ENCODE measurements around the gene IMMP2L.
"Not testable (repeated sequence)": the region's sequence is repeated elsewhere in the genome, so short reads cannot be mapped to it uniquely, and the experiment has no call there.

IMMP2L gene

DNA sequence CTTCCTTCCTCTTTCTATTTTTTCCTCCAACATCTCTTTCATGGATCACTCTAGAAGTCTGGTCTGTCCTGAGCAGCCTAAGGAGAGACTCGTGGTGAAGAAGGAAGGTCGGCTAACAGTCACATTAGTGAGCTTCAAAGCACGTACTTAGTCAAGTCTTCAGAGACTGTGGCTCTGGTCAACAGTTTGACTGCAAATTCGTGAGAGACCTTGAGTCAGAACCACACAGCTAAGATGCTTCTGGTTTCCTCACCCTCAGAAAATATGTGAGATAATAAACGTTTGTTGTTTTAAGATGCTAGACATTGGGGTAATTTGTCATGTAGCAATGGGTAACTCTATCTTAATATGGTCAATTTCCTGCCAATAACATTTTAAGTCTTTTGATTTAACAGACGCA is 597.5 kb downstream of the IMMP2L start:
- no peak for DNase-seq

DNA sequence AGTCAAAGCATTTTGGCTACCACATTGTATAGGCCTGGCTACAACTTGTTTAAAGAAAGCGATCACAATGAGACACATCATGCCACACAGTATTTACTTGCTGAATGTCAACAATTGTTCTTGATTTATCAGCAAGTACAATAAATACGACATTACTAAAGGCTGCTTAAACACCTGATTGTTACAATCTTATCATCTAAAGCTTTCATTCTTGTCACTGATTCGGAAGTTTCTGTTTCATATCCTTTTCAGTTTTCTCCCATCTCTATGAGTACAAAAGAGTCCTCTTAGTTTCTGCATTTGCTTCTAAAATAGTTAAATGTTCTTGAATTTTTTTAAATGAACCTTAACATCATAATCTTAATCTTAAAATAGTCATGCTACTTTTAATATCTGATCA is 599.5 kb downstream of the IMMP2L start:
- no peak for DNase-seq

DNA sequence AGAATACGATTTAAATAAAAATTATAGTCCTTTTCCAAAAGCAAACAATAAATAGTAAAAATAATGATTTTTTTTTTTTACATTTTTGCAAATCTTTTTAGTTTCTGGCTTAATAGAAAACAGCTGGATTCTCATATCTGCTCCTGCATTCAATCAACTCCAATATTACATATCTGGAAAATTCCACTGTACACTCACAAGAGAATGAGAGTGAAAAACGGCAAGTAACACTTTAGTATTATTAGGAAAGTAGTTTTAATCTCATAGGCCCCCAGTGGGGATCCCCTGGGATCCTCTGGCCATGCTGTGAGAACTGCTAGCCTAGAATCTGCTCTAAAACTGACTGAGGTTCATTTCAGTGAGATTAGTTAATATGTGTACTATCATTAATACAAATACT is 599.9 kb downstream of the IMMP2L start:
- no peak for DNase-seq

DNA sequence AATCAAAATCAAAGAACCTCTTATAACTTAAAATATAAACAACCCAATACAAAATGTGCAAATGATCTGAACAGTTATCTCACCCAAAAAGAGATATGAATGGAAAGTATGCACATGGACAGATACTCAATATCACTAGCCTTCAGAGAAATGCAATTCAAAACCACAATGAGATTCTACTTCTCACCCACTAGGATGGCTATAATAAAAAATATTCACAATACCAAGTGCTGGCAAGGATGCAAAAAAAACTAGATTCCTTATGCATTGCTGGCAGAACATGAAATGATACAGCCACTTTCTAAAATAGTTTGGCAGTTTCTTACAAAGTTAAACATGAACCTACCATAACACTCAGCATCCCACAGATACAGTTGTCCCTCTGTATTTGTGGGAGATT is 601.5 kb downstream of the IMMP2L start:
- DNase-seq, result no peak

DNA sequence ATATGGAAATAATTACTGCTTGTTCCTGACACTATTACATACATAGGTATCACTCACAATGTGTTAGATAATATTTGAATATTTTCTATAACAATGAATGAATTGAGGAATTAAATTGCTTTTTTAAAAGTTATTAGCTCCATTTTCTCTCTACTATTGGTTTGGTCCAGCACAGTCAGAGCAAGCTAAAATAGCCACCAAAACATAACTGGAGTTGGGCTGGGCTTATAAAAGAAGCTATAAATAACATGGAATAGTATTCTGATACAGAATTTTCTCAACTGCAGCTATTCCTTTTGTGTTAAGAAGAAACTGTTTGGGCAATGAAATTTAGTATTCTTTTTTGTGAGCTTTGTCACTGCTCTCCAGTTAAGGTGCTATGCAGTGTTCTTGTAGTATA is 614.0 kb downstream of the IMMP2L start:
- no peak for DNase-seq

DNA sequence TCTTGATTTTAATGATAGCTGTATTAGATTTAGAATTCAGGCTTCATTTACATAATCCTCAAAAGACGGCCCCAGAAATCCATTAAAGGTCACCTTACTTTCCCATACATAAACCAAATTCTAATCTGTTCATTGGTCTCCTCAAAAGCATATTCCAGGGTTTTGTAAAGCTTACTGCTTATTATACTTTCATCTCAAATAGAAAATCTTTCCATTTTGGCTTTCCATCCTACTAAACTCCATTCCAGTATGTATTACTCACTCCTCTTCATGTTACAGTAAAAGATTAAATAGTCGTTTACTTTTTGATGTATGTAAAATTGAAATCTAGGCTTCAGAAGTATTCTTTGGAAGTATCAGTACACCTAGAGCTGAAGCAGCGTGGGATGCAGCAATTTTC is 614.9 kb downstream of the IMMP2L start:
- DNase-seq, result no peak

DNA sequence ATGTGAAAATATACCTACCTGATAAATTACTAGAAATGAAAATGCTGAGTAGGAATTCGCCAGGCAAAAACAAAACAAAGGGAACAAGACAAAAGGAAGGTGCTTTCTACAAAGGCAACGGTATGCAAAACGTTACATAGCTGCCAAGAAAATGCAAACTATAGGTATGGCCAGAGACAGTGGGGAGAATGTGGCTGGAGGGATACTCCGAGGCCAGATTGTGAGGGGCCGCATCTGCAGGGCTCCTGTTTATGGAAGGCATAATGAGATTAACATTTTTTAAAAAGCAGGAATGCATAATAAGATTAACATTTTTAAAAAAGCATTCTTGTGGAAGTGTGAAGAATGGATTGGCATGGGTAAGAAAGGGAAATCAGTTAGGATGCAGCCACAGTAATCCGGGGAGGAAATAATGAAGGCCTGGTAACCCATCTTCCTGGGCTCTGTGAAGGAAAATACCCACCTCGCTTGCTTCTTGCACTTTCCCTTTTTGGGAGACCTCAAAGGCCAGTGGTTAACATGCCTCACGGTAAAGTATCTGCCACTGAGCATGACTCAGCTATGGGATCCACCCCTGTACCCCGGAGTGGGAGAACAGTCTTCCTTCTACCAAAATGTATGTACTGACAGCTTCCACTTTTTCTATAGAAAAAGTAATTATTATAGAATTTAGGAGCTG is 617.2 kb downstream of the IMMP2L start:
- DNase-seq, result no peak

DNA sequence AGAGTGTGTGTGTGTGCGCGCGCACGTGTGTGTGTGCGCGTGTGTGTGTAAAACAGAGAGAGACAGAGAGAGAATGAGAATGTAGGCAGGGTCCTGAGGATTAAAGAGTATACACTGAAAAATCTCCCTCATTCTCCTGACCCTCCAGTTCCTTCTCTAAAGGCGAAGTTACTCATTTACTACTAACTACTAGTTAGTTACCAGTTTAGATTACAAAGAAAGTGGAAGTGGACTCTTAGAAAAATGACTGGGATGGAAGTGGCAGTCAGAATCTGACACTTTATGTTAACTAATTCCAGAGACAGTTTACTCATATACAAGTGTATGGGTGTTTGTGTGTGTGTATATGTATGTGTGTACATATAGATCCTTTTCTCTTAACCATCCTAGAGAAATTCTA is 617.8 kb downstream of the IMMP2L start:
- no peak for DNase-seq

DNA sequence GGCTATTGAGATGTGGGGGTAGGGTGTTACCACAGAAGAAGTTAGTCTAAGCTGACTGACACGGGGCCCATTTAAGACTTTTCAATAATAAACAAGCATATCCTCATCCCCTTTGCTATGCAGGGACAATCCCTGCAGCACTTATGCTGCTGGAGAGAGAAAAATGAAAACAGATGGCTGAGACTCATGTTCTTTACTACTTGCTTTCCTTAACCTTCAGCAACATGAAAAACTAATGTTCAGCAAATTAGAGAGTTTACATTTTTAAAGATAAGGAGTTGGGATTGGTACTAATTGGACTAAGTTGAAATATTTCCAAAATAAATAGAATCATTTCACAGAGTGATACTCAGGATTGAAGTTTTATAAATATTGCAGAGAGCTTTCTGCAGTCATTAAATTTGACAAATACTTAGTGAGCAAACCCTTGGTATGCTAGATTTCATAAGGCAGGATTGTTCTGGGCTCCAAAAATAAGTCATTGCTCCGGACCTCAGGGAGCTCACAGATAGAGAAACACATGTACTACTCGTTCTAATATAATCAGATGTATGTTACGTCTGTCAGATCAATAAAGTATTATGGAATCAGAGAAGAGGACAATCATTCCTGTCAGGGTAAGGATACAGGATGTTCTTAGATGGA is 618.5 kb downstream of the IMMP2L start:
- DNase-seq, result no peak

DNA sequence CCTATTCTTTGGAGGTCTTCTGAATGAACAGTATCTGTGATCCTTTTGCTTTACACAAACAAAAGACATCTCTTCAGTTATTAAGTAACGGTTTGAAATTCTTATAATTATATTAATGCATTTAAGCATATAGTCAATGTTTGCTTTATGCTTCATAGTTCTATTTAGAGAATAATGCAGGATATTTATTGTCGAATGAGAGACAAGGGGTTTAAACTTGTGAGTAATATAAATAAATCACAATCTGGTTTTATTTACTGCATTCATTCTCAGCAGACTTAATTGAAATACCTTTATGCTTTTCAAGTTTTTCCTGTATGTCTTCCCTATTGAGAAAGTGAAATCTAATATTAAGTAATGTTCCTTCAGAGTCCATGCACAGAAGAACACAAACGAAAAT is 620.9 kb downstream of the IMMP2L start:
- DNase-seq, result no peak

DNA sequence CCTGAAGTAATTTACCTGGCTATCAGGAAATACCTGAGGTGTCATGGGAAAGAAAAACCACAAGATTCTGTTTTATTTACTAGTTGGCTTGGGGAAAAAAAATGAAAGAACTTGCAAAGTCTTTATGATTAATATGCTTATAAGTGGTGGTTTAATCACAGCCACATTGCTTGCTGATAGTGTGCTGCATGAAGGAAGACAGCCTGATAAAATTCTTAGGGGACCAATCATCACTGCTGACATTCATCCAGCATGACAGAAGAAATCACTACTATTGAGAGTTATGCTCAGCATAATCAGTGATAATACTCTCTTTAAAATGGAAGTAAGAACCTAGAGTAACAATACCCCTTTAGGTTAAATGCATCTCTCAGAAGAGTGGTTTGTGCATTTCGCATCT is 621.5 kb downstream of the IMMP2L start:
- DNase-seq, result no peak

DNA sequence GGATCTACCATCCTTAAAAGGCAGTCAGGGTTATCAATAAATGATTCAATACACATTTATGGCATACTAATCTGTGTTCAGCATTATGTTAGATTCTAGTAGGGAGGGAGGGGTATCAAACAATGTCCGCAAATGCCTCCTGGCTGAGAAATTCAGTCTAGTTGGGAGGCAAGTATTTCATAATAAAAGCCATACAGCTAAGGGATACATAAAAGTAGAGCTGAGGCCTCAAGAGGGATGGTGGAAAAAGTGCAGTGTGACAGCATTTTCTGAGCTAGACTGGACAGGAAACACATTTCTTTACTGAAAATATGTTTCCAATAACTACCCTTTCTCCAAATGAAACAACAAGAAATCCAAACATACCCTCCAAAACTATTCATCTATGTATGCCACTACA is 624.1 kb downstream of the IMMP2L start:
- DNase-seq, result no peak

DNA sequence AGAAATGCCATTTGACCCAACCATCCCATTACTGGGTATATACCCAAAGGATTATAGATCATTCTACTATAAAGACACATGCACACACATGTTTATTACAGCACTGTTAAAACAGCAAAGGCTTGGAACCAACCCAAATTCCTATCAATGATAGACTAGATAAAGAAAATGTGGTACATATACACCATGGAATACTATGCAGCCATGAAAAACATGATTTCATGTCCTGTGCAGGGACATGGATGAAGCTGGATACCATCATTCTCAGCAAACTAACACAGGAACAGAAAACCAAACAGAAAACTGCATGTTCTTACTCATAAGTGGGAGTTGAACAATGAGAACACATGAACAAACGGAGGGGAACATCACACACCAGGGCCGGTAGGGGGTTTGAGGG is 625.6 kb downstream of the IMMP2L start:
- DNase-seq, result not testable (repeated sequence)

DNA sequence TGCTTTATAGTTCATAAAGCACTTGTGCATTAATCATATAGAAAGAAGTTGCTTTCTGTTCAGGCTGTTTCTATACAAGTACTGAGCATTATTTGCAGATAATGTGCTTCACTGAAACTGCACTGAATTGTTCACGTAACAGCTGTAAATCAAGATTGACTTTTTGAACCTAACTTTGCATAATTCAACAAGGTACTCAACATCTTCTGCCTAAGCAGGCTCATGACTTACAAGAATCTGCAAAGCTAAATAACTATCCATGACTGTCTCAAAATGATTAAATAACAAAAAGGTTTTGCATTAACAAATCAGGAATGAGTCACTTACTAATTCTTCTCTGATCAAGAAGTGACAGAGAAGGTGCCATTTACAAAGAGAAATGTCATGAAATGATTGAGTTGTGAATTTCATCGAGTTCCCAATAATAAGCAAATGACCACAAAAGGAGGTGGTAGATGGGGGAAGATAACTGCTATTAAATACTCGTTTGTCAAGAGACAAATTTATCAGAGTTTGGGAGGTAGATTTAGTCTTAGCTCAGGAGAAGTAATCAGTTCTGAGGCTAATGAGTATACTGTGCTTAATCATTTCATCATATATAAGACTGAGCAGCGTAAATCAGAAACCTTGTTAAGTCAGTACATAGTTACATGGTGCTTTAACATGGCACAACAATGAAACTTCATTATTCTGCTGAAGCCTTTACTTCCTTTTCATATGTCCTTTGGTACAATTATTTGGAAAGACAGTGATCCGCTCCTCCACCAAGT is 632.6 kb downstream of the IMMP2L start:
- DNase-seq, result no peak

DNA sequence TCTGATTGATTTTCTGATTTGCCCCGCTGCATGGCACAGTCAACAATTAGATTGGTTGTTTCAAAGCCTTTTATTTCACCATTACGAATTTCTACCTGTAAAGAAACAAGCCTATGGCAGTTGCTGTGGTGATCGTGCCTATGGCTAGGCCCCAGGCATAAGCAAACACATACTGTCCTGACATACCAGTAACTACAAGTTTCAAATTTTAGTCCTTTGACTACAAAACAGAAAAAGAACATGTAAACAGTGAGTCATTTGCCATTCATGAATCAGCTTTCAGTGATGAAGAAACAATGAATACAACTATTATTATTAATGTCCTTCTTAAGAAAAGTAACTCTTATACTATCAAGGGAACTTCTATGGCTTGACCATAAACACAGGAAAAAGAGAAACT is 639.4 kb downstream of the IMMP2L start:
- DNase-seq, result no peak

DNA sequence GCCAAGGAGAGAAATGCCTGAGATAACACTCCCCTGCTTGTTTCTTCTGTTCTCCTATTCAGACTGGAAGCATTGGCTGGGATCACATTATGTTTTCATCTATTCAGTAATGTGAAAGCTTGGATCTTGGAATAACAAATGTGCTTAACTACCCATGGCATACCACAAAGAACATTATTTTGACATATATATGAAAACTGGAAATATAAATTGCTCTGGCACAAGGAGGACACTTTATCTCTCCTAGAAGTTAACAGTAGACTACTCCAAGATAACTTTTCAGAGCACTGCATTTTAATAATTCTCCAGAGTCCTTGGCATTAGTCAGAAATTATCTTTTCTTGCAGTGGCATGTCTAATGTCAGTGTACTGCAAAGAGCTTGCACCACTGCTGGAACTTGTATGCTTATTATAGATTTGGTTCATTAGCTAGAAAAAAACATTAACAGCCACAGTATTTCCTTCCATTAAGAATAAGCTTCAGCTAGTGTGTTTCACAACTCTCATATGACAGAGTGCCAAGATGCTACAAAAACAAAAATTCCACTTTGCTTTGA is 640.6 kb downstream of the IMMP2L start:
- no peak for DNase-seq

DNA sequence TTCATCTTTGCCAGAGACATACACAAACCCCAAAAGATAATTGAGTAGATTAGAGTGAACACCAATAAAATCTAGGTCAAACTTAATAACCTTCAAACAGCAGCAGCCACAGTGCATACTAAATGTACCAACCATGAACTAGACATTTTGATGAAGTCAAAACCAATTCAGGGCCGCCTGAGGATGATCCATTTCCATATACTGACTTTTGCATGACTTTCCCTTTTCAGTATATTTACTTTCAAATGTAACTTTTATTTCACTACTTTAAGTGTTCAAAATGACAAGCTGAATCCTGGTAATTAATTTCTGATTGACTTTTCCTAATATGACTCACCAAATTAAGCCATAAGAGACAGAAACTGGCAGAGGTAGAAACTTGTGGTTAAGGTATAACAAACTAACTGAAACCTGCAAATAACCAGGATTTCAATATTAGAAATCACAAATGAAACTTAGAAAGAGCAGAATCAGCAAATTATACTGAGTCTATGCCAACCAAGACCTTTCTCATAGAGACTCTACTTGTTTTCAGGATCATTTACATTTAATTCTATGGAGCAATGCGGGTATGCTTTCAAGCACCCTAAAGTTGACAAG is 643.2 kb downstream of the IMMP2L start:
- DNase-seq, result no peak

DNA sequence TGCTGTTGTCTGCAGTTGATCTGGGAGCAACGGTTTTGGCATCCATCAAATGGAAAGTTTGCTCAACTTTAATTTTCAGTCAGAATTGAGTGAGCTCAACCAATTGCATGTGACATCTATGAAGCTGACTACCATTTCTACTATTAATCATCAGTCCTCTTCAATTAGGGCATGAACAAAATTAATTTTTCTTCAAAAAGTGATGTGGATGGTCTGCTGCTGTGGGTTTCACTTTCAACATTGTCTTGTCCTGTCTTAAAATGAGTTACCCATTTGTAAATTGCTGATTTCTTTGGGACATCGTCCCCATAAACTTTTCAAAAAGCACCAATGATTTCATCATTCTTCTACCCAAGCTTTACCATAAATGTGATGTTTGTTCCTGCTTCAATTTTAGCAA is 648.0 kb downstream of the IMMP2L start:
- no peak for DNase-seq

DNA sequence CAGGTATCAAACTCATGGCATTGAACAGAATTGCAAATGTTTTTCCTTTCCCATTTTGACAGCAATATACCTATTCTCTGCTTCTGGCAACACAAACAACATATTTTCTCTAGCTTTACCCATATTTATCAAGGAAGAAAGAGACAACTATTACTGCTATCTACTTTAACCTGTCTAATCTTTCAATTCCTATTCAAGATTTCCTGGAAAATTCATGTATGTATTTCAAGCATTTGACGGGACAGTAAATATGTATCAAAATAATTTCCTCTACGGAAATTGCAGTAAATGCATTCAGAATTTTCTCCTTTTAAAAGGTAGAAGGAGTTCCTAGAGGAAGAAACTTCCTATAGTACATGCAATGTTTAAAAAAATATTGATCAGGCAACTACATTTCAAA is 650.7 kb downstream of the IMMP2L start:
- no peak for DNase-seq

DNA sequence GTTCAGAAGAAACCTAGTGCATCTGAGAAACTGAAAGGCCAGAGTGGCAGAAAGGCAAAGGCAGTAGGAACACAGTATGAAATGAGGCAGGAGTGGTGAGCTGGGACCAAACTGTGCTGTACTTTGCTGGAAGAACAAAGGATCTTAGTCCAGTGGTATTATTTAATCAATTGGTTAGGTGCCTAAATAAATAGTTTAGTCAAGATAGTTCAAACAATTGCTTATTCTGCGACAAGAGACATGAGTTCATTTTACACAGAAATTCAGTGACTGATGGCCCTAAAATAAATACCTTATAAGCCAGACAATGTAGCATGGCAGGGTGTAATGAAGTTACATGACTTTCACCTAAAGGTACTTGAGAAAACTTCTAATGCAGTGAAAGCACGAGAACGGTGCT is 653.2 kb downstream of the IMMP2L start:
- DNase-seq, result no peak

DNA sequence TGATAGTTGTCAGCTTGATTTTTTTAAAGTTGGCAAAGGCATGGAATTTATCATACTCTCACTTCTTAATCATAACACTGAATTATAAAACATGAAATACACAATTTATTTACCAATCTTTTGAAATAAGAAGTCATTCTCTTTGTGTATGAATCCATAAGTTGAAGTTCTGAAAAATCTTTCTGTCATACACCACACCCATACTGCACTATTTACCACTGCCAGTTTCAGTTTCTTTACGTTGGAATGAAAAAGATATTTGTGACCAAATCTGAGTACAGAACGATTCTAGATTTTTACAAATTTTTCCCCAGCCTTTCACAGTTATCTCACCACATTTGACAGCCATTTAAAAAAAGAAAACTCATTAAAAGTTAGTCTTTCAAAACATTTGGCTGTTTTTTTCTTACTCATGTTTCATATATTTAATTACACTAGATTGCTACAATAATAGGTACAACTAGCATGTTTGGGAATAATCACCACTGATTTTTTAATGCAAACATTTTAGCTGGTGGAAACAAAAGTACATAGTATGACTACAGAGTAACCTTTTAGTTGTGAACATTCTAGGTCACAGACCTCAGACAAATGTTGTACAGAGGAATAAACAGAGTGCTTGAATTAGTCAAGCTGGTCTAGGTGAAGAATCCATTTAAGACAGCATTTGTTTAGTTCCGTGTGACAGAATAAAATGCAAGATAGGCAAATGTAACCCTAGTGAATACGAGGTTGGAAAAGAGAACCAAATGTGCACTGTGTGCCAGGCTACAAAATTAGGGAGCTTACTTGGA is 656.3 kb downstream of the IMMP2L start:
- DNase-seq, result no peak

DNA sequence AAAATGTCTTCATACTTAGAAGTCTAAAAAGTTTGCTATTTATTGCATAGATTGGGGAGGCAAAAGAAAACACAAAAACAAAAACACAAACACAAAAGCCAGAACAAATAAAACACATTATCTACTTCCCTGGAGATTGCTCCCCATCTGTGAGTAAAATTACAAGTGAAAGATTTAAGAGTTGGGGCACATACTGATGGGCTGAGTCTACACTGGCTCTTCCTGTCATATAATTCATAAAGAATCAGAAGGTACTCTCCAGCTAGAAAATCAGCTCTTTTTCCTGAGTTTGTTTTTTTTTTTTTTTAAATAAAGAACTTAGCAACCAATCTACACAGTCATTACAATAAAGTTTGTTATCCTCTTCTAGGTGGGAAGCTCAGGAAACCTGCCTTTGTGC is 663.8 kb downstream of the IMMP2L start:
- DNase-seq, result no peak

DNA sequence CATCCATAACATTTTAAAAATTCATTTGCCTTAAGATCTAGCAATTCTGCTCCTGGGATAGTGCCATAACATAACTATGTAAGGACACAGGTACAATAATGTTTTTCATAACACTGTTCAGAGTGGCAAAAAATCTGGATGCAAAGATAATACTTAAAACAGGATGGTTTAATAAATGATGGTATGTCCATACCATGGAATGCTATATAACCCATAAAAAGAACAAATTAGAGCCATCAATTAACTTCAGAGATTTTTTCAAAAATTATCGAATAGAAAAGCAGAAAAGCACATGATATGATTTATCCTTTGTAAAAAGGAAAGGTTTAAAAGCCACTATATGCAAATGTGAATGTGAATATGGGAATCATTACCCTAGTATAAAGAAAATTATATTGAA is 664.8 kb downstream of the IMMP2L start:
- DNase-seq, result no peak
